Superior temporal gyrus (tissue), 1 donor: ENCODE measurements around the gene TLX1.
"Not testable (repeated sequence)": the region's sequence is repeated elsewhere in the genome, so short reads cannot be mapped to it uniquely, and the experiment has no call there.

ENCODE experiments used
- DNase-seq: peaks from one replicate; pipeline ENCODE4 v3.0.0-alpha.2; 2016; ENCODE audit errors: extremely low spot score

Gene TLX1

GRCh38 chr10:101152316-101152715, 21.2 kb downstream of the TLX1 start:
- DNase-seq = no peak

GRCh38 chr10:101154506-101154905, 23.4 kb downstream of the TLX1 start:
- DNase-seq = not testable (repeated sequence)

- DNase-seq = no peak
Measured at GRCh38 chr10:101155896-101156295, 24.8 kb downstream of the TLX1 start.

- DNase-seq = no peak
Measured at GRCh38 chr10:101157756-101158458, 26.8 kb downstream of the TLX1 start.

- no peak for DNase-seq
Measured at GRCh38 chr10:101158459-101159058, 27.5 kb downstream of the TLX1 start.

- peak; percentile 92 for DNase-seq
Measured at GRCh38 chr10:101161494-101162299, 30.6 kb downstream of the TLX1 start.

GRCh38 chr10:101162677-101163076, 31.6 kb downstream of the TLX1 start:
- DNase-seq = no peak

GRCh38 chr10:101164020-101164419, 32.9 kb downstream of the TLX1 start:
- DNase-seq = no peak

- no peak for DNase-seq
Measured at GRCh38 chr10:101165736-101166135, 34.6 kb downstream of the TLX1 start.

- DNase-seq = no peak
Measured at GRCh38 chr10:101166430-101166829, 35.3 kb downstream of the TLX1 start.

GRCh38 chr10:101172741-101173140, 41.6 kb downstream of the TLX1 start:
- DNase-seq = no peak

GRCh38 chr10:101174319-101174718, 43.2 kb downstream of the TLX1 start:
- DNase-seq = no peak

- no peak for DNase-seq
Measured at GRCh38 chr10:101176577-101176976, 45.5 kb downstream of the TLX1 start.

- DNase-seq = no peak
Measured at GRCh38 chr10:101182936-101183335, 51.8 kb downstream of the TLX1 start.

- DNase-seq = no peak
Measured at GRCh38 chr10:101183458-101184183, 52.5 kb downstream of the TLX1 start.
